HepG2 (cell line): Measurements from ENCODE around the gene RASAL3. TPM values are rescaled to one million over a fixed set of nuclear protein-coding genes. Genes with fewer than 3 reads are reported as not detected.

Experiments
- ATAC-seq: fragments of 200-7000 bp; cut with Tn5 transposase; 3 replicates; pipeline ENCODE4 v1.9.1; 2020; ENCODE audit warnings: mild to moderate bottlenecking, moderate library complexity
- BruUV-seq: library from RNA; stranded (reverse); fragments of 400-500 nt; replicated peaks from 2 replicates; lab custom pipeline; 2021; lab: Mats Ljungman, UMichigan
- CTCF ChIA-PET: fragments of 300-600 bp; formaldehyde crosslinking; extraction: SDS; loops from one replicate; lab custom pipeline; 2021; ENCODE audit warnings: low total read pairs, inconsistent platforms, low intra/inter-chr PET ratio; lab: Yijun Ruan, JAX
- POLR2A ChIA-PET: fragments of 350-600 bp; sonication (Branson Sonifier 250); formaldehyde crosslinking; loops from one replicate; lab custom pipeline; 2020; ENCODE audit warnings: antibody characterized with exemption, inconsistent platforms; lab: Yijun Ruan, JAX
- DNase-seq: peaks from one replicate; pipeline ENCODE4 v3.0.0-alpha.2; 2015; ENCODE audit warnings: low spot score
- FAIRE-seq: peaks from 3 replicates; lab custom pipeline; 2011; peaks lifted over from hg19 to GRCh38; lab: Jason Lieb, UNC
- H2AFZ ChIP-seq: one replicate; pipeline ENCODE4 v1.6.1; 2011; ENCODE audit warnings: low read length, inconsistent platforms
- H3K27ac ChIP-seq: fragments of 300-600 bp; 3 replicates; pipeline ENCODE4 v1.8.0; 2011; ENCODE audit warnings: mixed run types, mild to moderate bottlenecking, mixed read lengths, low read length, inconsistent platforms; ENCODE audit not compliant: insufficient read depth; ENCODE audit errors: extremely low read length
- H3K27me3 ChIP-seq, 2 experiments: fragments of 200-600 bp in 1 of 2; 2 replicates in 1 of 2; 3 replicates in 1 of 2; pipeline versions ENCODE4 v1.6.0 to v1.8.0; 2011; ENCODE audit warnings: low read length in 2 of 2, mild to moderate bottlenecking in 2 of 2, moderate library complexity in 2 of 2, inconsistent platforms in 1 of 2; ENCODE audit not compliant: insufficient read depth in 2 of 2, control insufficient read depth in 1 of 2
- H3K36me3 ChIP-seq, 2 experiments: fragments of 200-600 bp in 1 of 2; replicated peaks in 1 of 2; 2 replicates in 1 of 2; 3 replicates in 1 of 2; pipeline versions ENCODE4 v1.5.1 to v1.8.0; 2011; ENCODE audit warnings: low read length in 2 of 2, inconsistent platforms in 1 of 2; ENCODE audit not compliant: insufficient read depth in 2 of 2, control insufficient read depth in 1 of 2
- H3K4me1 ChIP-seq: 2 replicates; pipeline ENCODE4 v1.5.1; 2012; ENCODE audit warnings: low read length, inconsistent platforms; ENCODE audit not compliant: insufficient read depth
- H3K4me2 ChIP-seq: 2 replicates; pipeline ENCODE4 v1.6.0; 2011; ENCODE audit warnings: low read depth, low read length, inconsistent platforms
- H3K4me3 ChIP-seq, 3 experiments: fragments of 200-600 bp in 1 of 3; sonication (generic), shearing (Covaris generic) in 1 of 3; replicated peaks in 1 of 3; 2 replicates each; pipeline ENCODE4 v1.5.1; 2011 to 2016; ENCODE audit warnings: low read length in 3 of 3, inconsistent platforms in 2 of 3, low read depth in 2 of 3, mild to moderate bottlenecking in 2 of 3, control low read depth in 1 of 3, mixed read lengths in 1 of 3; ENCODE audit not compliant: insufficient read depth in 1 of 3
- H3K79me2 ChIP-seq: one replicate; pipeline ENCODE4 v1.6.1; 2011; ENCODE audit warnings: low read length, inconsistent platforms; ENCODE audit not compliant: insufficient read depth
- H3K9ac ChIP-seq: 2 replicates; pipeline ENCODE4 v1.6.0; 2011; ENCODE audit warnings: mild to moderate bottlenecking, low read depth, low read length, inconsistent platforms; ENCODE audit not compliant: insufficient read depth
- H3K9me3 ChIP-seq: 2 replicates; pipeline ENCODE4 v1.5.1; 2012; ENCODE audit warnings: mild to moderate bottlenecking, low read length
- H4K20me1 ChIP-seq: 2 replicates; pipeline ENCODE4 v1.6.0; 2011; ENCODE audit warnings: inconsistent platforms, mild to moderate bottlenecking, low read length, moderate library complexity; ENCODE audit not compliant: insufficient read depth
- HNRNPK ChIP-seq: fragments of 200-400 bp; formaldehyde crosslinking; IDR thresholded peaks from 2 replicates; pipeline ENCODE4 v1.6.1; 2018; ENCODE audit warnings: low read length, low read depth, moderate library complexity, mild to moderate bottlenecking; ENCODE audit not compliant: poor library complexity, severe bottlenecking
- KLF12 ChIP-seq: sonication (generic); formaldehyde crosslinking; IDR thresholded peaks from 2 replicates; pipeline ENCODE4 v1.4.0; 2020; ENCODE audit warnings: missing genetic modification reagents, borderline replicate concordance
- KMT2A ChIP-seq: sonication (generic); formaldehyde crosslinking; IDR thresholded peaks from 2 replicates; pipeline ENCODE4 v1.4.0; 2020; ENCODE audit warnings: missing genetic modification reagents
- MZF1 ChIP-seq: sonication (generic); formaldehyde crosslinking; IDR thresholded peaks from 2 replicates; pipeline ENCODE4 v1.8.1; 2023; ENCODE audit warnings: mild to moderate bottlenecking, missing genetic modification reagents, borderline replicate concordance
- NFKBIZ ChIP-seq: IDR thresholded peaks from 2 replicates; pipeline ENCODE4 v1.6.1; 2018; ENCODE audit warnings: missing genetic modification reagents, missing compliant biosample characterization
- PTBP1 ChIP-seq: fragments of 200-400 bp; formaldehyde crosslinking; IDR thresholded peaks from 2 replicates; pipeline ENCODE4 v1.6.1; 2018; ENCODE audit warnings: low read length, low read depth; ENCODE audit not compliant: poor library complexity, severe bottlenecking
- TFE3 ChIP-seq: IDR thresholded peaks from 2 replicates; pipeline ENCODE4 v1.6.1; 2016
- THYN1 ChIP-seq: sonication (generic); formaldehyde crosslinking; IDR thresholded peaks from 2 replicates; pipeline ENCODE4 v1.8.1; 2023; ENCODE audit warnings: low read depth, mild to moderate bottlenecking, moderate library complexity, missing genetic modification reagents, borderline replicate concordance
- ZBTB7B ChIP-seq: sonication (generic); formaldehyde crosslinking; IDR thresholded peaks from 2 replicates; pipeline ENCODE4 v1.4.0; 2020; ENCODE audit warnings: missing genetic modification reagents
- ZNF232 ChIP-seq: sonication (generic); formaldehyde crosslinking; IDR thresholded peaks from 2 replicates; pipeline ENCODE4 v1.4.0; 2020; ENCODE audit warnings: missing genetic modification reagents, borderline replicate concordance
- ZNF260 ChIP-seq: sonication (generic); formaldehyde crosslinking; IDR thresholded peaks from 2 replicates; pipeline ENCODE4 v1.4.0; 2020; ENCODE audit warnings: missing genetic modification reagents, low read depth, mild to moderate bottlenecking, borderline replicate concordance
- ZNF44 ChIP-seq: sonication (generic); formaldehyde crosslinking; IDR thresholded peaks from 2 replicates; pipeline ENCODE4 v1.5.1; 2020; ENCODE audit warnings: mild to moderate bottlenecking, missing genetic modification reagents
- ZNF574 ChIP-seq: sonication (generic); formaldehyde crosslinking; IDR thresholded peaks from 2 replicates; pipeline ENCODE4 v1.4.0; 2020; ENCODE audit warnings: missing genetic modification reagents
- WGBS: methylation state at CpG from one replicate; pipeline ENCODE4 v1.1.6; 2017; ENCODE audit warnings: low lambda C conversion rate; 5-methylcytosine and 5-hydroxymethylcytosine counted together
- in situ Hi-C: cut with HindIII; loops from 2 replicates; pipeline ENCODE4 v1.10.0; 2017; ENCODE audit warnings: low pct_unique_long_range_greater_than_20kb; ENCODE audit not compliant: extremely low pct_ligation_motif_present
- intact Hi-C: fragments of 100-400 bp; cut with micrococcal nuclease; formaldehyde crosslinking; loops from one replicate; pipeline ENCODE4 v1.10.0; 2022; ENCODE audit not compliant: unreplicated experiment
- polyA plus RNA-seq, 8 experiments: library from polyadenylated mRNA; depleted of rRNA in 3 of 8; stranded (reverse) in 7 of 8; unstranded in 1 of 8; fragments of >200 nt; fragmentation: Illumina TruSeq in 4 of 8; extraction: Trizol in 4 of 8; gene quantifications; 2 replicates each; pipeline versions ENCODE4 v1.2.1 to v1.2.3, GENCODE V29; 2011 to 2016; ENCODE audit warnings: low read depth in 4 of 8, missing spikeins in 1 of 8, mixed read lengths in 1 of 8; ENCODE audit not compliant: insufficient read depth in 1 of 8
- total RNA-seq, 5 experiments: library from RNA; depleted of rRNA; stranded (reverse); fragments of >200 nt; fragmentation: Illumina TruSeq; extraction: Trizol; gene quantifications; 2 replicates each; pipeline ENCODE4 v1.2.3, GENCODE V29; 2016; ENCODE audit warnings: low read depth in 1 of 5
- TF ChIP-seq, protein P1 (sequence below): sonication (generic); formaldehyde crosslinking; conservative IDR thresholded peaks from 2 replicates; pipeline ENCODE4 v1.4.0; 2020; ENCODE audit warnings: missing genetic modification reagents
- TF ChIP-seq, protein P2 (sequence below): sonication (generic); formaldehyde crosslinking; IDR thresholded peaks from 2 replicates; pipeline ENCODE4 v1.4.0; 2020; ENCODE audit warnings: missing genetic modification reagents
- TF ChIP-seq, protein P3 (sequence below): sonication (generic); formaldehyde crosslinking; IDR thresholded peaks from 2 replicates; pipeline ENCODE4 v1.4.0; 2020; ENCODE audit warnings: missing genetic modification reagents

Gene RASAL3
- total and polyA plus RNA-seq, 2 of the 13 experiments (the other 11 are each of a cell fraction or from before 2014, with no cell fraction given), result not detected

DNA sequence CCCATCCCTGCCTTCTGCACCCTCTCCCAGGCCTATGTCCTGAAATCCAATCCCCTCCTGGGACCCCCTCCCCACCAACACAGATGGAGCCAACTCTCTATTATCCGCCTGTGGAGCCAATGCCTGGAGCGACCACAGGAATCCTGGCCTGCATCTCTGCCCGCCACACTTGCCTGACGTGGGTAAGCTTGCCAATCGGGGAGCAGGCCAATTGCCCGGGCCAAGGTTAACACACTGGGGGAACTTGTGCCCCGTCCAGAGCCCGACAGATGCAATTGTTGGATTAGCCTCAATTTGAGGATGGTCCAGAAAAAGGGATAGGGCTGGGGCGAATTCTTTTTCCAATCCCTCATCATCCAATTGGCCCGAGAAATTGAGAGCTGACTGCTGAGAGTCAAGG, 20.5 kb downstream of the RASAL3 start:
- no TSS peak for BruUV-seq
- no peak for DNase-seq
- POLR2A ChIA-PET, result no interaction called here
- FAIRE-seq, result no peak
- in situ Hi-C loops, result no loop called here
- H3K9me3 ChIP-seq, result no peaks in the 10 kb centered on the region
- CTCF ChIA-PET, result no interaction called here
- no peak overlapping the region for H3K4me2 ChIP-seq
- no peak overlapping the region for H3K4me3 ChIP-seq
- H3K27ac ChIP-seq, result no peak overlapping the region
- no peaks in the 10 kb centered on the region for H3K27me3 ChIP-seq
- H3K36me3 ChIP-seq, result no peaks in the 10 kb centered on the region
- ATAC-seq, result no peak
- no peak overlapping the region for H3K9ac ChIP-seq
- H3K79me2 ChIP-seq, result no peaks in the 10 kb centered on the region
- WGBS, result 53% methylated on average over 7 of the region's 10 CpGs
- no peaks in the 10 kb centered on the region for H4K20me1 ChIP-seq
- no peak overlapping the region for H2AFZ ChIP-seq
- intact Hi-C loops, result no loop called here
- H3K4me1 ChIP-seq, result peaks cover 14% of the 10 kb centered on the region
- TF ChIP-seq ZBTB7B, result no peak
- TF ChIP-seq KMT2A (CRISPR knock-in tag), result no peak
- no peak for TF ChIP-seq ZNF574
- TF ChIP-seq, protein P1, sequence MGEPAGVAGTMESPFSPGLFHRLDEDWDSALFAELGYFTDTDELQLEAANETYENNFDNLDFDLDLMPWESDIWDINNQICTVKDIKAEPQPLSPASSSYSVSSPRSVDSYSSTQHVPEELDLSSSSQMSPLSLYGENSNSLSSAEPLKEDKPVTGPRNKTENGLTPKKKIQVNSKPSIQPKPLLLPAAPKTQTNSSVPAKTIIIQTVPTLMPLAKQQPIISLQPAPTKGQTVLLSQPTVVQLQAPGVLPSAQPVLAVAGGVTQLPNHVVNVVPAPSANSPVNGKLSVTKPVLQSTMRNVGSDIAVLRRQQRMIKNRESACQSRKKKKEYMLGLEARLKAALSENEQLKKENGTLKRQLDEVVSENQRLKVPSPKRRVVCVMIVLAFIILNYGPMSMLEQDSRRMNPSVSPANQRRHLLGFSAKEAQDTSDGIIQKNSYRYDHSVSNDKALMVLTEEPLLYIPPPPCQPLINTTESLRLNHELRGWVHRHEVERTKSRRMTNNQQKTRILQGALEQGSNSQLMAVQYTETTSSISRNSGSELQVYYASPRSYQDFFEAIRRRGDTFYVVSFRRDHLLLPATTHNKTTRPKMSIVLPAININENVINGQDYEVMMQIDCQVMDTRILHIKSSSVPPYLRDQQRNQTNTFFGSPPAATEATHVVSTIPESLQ, result no peak
- TF ChIP-seq, protein P2, sequence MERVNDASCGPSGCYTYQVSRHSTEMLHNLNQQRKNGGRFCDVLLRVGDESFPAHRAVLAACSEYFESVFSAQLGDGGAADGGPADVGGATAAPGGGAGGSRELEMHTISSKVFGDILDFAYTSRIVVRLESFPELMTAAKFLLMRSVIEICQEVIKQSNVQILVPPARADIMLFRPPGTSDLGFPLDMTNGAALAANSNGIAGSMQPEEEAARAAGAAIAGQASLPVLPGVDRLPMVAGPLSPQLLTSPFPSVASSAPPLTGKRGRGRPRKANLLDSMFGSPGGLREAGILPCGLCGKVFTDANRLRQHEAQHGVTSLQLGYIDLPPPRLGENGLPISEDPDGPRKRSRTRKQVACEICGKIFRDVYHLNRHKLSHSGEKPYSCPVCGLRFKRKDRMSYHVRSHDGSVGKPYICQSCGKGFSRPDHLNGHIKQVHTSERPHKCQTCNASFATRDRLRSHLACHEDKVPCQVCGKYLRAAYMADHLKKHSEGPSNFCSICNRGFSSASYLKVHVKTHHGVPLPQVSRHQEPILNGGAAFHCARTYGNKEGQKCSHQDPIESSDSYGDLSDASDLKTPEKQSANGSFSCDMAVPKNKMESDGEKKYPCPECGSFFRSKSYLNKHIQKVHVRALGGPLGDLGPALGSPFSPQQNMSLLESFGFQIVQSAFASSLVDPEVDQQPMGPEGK (CRISPR knock-in tag), result no peak
- TF ChIP-seq MZF1 (CRISPR knock-in tag), result no peak
- TF ChIP-seq NFKBIZ (CRISPR knock-in tag), result no peak
- TF ChIP-seq, protein P3, sequence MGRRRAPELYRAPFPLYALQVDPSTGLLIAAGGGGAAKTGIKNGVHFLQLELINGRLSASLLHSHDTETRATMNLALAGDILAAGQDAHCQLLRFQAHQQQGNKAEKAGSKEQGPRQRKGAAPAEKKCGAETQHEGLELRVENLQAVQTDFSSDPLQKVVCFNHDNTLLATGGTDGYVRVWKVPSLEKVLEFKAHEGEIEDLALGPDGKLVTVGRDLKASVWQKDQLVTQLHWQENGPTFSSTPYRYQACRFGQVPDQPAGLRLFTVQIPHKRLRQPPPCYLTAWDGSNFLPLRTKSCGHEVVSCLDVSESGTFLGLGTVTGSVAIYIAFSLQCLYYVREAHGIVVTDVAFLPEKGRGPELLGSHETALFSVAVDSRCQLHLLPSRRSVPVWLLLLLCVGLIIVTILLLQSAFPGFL (CRISPR knock-in tag), result no peak
- no peak for TF ChIP-seq ZNF44 (CRISPR knock-in tag)
- no peak for TF ChIP-seq ZNF232 (CRISPR knock-in tag)
- no peak for TF ChIP-seq ZNF260
- no peak for TF ChIP-seq PTBP1
- no peak for TF ChIP-seq THYN1 (CRISPR knock-in tag)
- no peak for TF ChIP-seq TFE3 (CRISPR knock-in tag)
- TF ChIP-seq KLF12 (CRISPR knock-in tag), result no peak
- no peak for TF ChIP-seq HNRNPK
